Measurements from ENCODE around the gene CYP26B1. TPM values are rescaled to one million over a fixed set of nuclear protein-coding genes. Genes with fewer than 3 reads are reported as not detected.

The CYP26B1 gene
- total and polyA plus RNA-seq, 2 experiments from 2014 or later = 3.9 to 6.5 TPM

- TF ChIP-seq CTCF (IDR thresholded peaks at IDR 0.05; ENCODE audit: poor library complexity) (no peak), EZH2 (IDR thresholded peaks at IDR 0.05; ENCODE audit: borderline replicate concordance) (no peak)
- DNase-seq (ENCODE audit: low spot score) = no peak
- 95% methylated on average over 12 of the region's 12 CpGs for WGBS (ENCODE audit: low lambda C conversion rate, missing lambda C conversion rate)
- Histone ChIP-seq H2AFZ (no peak overlapping the region), H4K20me1 (ENCODE audit: insufficient read depth, poor library complexity, severe bottlenecking) (no peaks in the 10 kb centered on the region), H3K4me2 (no peak overlapping the region), H3K9me2 (replicated peaks; ENCODE audit: insufficient read depth) (no peaks in the 10 kb centered on the region), H3K9me3 (ENCODE audit: low read depth) (no peaks in the 10 kb centered on the region), H3K4me1 (ENCODE audit: insufficient read depth) (no peaks in the 10 kb centered on the region), H3K27ac (no peak overlapping the region), H3K27me3 (peaks cover 14% of the 10 kb centered on the region), H3K79me2 (no peaks in the 10 kb centered on the region), H3K36me3 (replicated peaks; ENCODE audit: insufficient read depth, low read depth) (no peaks in the 10 kb centered on the region), H3K4me3 (no peak overlapping the region)
Observed at GRCh38 chr2:72159211-72159993, 11.7 kb upstream of the CYP26B1 start.

- Histone ChIP-seq H3K27ac (no peak overlapping the region), H3K4me1 (ENCODE audit: insufficient read depth) (no peaks in the 10 kb centered on the region), H3K27me3 (peaks cover 15% of the 10 kb centered on the region), H4K20me1 (ENCODE audit: insufficient read depth, poor library complexity, severe bottlenecking) (no peaks in the 10 kb centered on the region), H3K79me2 (no peaks in the 10 kb centered on the region), H2AFZ (no peak overlapping the region), H3K9me3 (ENCODE audit: low read depth) (no peaks in the 10 kb centered on the region), H3K4me3 (no peak overlapping the region), H3K36me3 (replicated peaks; ENCODE audit: insufficient read depth, low read depth) (no peaks in the 10 kb centered on the region), H3K4me2 (no peak overlapping the region), H3K9me2 (replicated peaks; ENCODE audit: insufficient read depth) (no peaks in the 10 kb centered on the region)
- TF ChIP-seq EZH2 (IDR thresholded peaks at IDR 0.05; ENCODE audit: borderline replicate concordance) (no peak), EZH2phosphoT487 (IDR thresholded peaks at IDR 0.05; ENCODE audit: low read depth, severe bottlenecking, unreplicated experiment) (no peak), CTCF (IDR thresholded peaks at IDR 0.05; ENCODE audit: poor library complexity) (no peak)
- WGBS (ENCODE audit: low lambda C conversion rate, missing lambda C conversion rate) = 95% methylated on average over 8 of the region's 8 CpGs
- no peak for DNase-seq (ENCODE audit: low spot score)
Observed at GRCh38 chr2:72157871-72158771, 10.5 kb upstream of the CYP26B1 start.

GRCh38 chr2:72156872-72157271 is 9.2 kb upstream of the CYP26B1 start:
- no peaks in the 10 kb centered on the region for H3K9me2 ChIP-seq (replicated peaks; ENCODE audit: insufficient read depth)
- no peak overlapping the region for H3K4me2 ChIP-seq
- H3K79me2 ChIP-seq = no peaks in the 10 kb centered on the region
- no peaks in the 10 kb centered on the region for H3K4me1 ChIP-seq (ENCODE audit: insufficient read depth)
- no peak overlapping the region for H3K4me3 ChIP-seq
- no peaks in the 10 kb centered on the region for H3K36me3 ChIP-seq (replicated peaks; ENCODE audit: insufficient read depth, low read depth)
- H3K9me3 ChIP-seq (ENCODE audit: low read depth) = no peaks in the 10 kb centered on the region
- H3K27ac ChIP-seq = no peak overlapping the region
- TF ChIP-seq EZH2 (IDR thresholded peaks at IDR 0.05; ENCODE audit: borderline replicate concordance) (no peak), CTCF (IDR thresholded peaks at IDR 0.05; ENCODE audit: poor library complexity) (no peak), EZH2phosphoT487 (IDR thresholded peaks at IDR 0.05; ENCODE audit: low read depth, severe bottlenecking, unreplicated experiment) (no peak)
- H2AFZ ChIP-seq = no peak overlapping the region
- H4K20me1 ChIP-seq (ENCODE audit: insufficient read depth, poor library complexity, severe bottlenecking) = no peaks in the 10 kb centered on the region
- DNase-seq (ENCODE audit: low spot score) = no peak
- WGBS (ENCODE audit: low lambda C conversion rate, missing lambda C conversion rate) = 92% methylated on average over 2 of the region's 2 CpGs
- peaks cover 18% of the 10 kb centered on the region for H3K27me3 ChIP-seq
